Loucy (cell line): Measurements from ENCODE around the gene RPL21.
A peak's percentile ranks its signal among the peaks of the same experiment; 100 is the strongest.

Source experiments
- H2AFZ ChIP-seq: fragments of 200-600 bp; sonication (generic); 2 replicates; pipeline ENCODE4 v1.6.0; 2016; ENCODE audit warnings: antibody characterized with exemption, mild to moderate bottlenecking, low read length, moderate library complexity
- H3F3A ChIP-seq: fragments of 200-600 bp; 2 replicates; pipeline ENCODE4 v1.6.0; 2016; ENCODE audit warnings: antibody characterized with exemption, low read depth, mild to moderate bottlenecking
- H3K27me3 ChIP-seq: fragments of 200-600 bp; sonication (generic); 2 replicates; pipeline ENCODE4 v1.6.1; 2014; ENCODE audit warnings: low read length, mild to moderate bottlenecking; ENCODE audit not compliant: insufficient read depth, poor library complexity, severe bottlenecking
- H3K36me3 ChIP-seq: fragments of 200-600 bp; sonication (generic); 2 replicates; pipeline ENCODE4 v1.6.1; 2016; ENCODE audit warnings: low read length; ENCODE audit not compliant: insufficient read depth
- H3K4me1 ChIP-seq: fragments of 200-600 bp; sonication (generic); 2 replicates; pipeline ENCODE4 v1.5.1; 2014; ENCODE audit warnings: low read length, mild to moderate bottlenecking; ENCODE audit not compliant: insufficient read depth, poor library complexity, severe bottlenecking
- H3K4me2 ChIP-seq: fragments of 200-600 bp; sonication (generic); 2 replicates; pipeline ENCODE4 v1.6.0; 2014; ENCODE audit warnings: antibody characterized with exemption, low read length, low read depth, mild to moderate bottlenecking; ENCODE audit not compliant: poor library complexity, severe bottlenecking
- H3K4me3 ChIP-seq: fragments of 200-600 bp; sonication (generic); 2 replicates; pipeline ENCODE4 v1.5.1; 2014; ENCODE audit warnings: low read length, mild to moderate bottlenecking, mixed read lengths; ENCODE audit not compliant: poor library complexity, severe bottlenecking
- H3K79me2 ChIP-seq: fragments of 200-600 bp; sonication (generic); 2 replicates; pipeline ENCODE4 v1.6.1; 2014; ENCODE audit warnings: low read length; ENCODE audit not compliant: insufficient read depth
- H3K9ac ChIP-seq: fragments of 200-600 bp; sonication (generic); 2 replicates; pipeline ENCODE4 v1.6.0; 2014; ENCODE audit warnings: mild to moderate bottlenecking, low read depth, low read length, moderate library complexity; ENCODE audit not compliant: poor library complexity, severe bottlenecking
- H3K9me2 ChIP-seq: fragments of 200-600 bp; sonication (generic); replicated peaks from 2 replicates; pipeline ENCODE4 v1.6.1; 2016; ENCODE audit warnings: low read depth, low read length, mixed read lengths
- H3K9me3 ChIP-seq: fragments of 200-600 bp; sonication (generic); 2 replicates; pipeline ENCODE4 v1.6.1; 2014; ENCODE audit warnings: mild to moderate bottlenecking, antibody characterized with exemption, low read length, low read depth; ENCODE audit not compliant: insufficient read depth
- H4K20me1 ChIP-seq: fragments of 200-600 bp; sonication (generic); 2 replicates; pipeline ENCODE4 v1.6.0; 2014; ENCODE audit warnings: antibody characterized with exemption, low read length, mild to moderate bottlenecking; ENCODE audit not compliant: insufficient read depth, poor library complexity, severe bottlenecking
- EZH2phosphoT487 ChIP-seq: fragments of 200-600 bp; IDR thresholded peaks from 2 replicates; pipeline ENCODE4 v1.6.1; 2018; ENCODE audit warnings: antibody characterized with exemption, mild to moderate bottlenecking, moderate library complexity, borderline replicate concordance
- TF ChIP-seq, protein P1 (sequence below): fragments of 200-600 bp; sonication (generic); conservative IDR thresholded peaks from 2 replicates; pipeline ENCODE4 v1.5.1; 2014; ENCODE audit warnings: mild to moderate bottlenecking, antibody characterized with exemption, low read length

RPL21 gene

GRCh38 chr13:27261396-27261795 is 10.0 kb downstream of the RPL21 start:
- Histone ChIP-seq H3K36me3 (peaks cover 55% of the 10 kb centered on the region), H3F3A (peaks cover 2% of the 10 kb centered on the region; the same call in 1 of the 2 replicates), H3K9ac (no peak overlapping the region), H4K20me1 (peaks cover 34% of the 10 kb centered on the region), H3K9me2 (no peaks in the 10 kb centered on the region), H2AFZ (no peak overlapping the region), H3K79me2 (peaks cover 39% of the 10 kb centered on the region), H3K9me3 (no peaks in the 10 kb centered on the region), H3K4me1 (peaks cover 22% of the 10 kb centered on the region), H3K27me3 (no peaks in the 10 kb centered on the region), H3K4me3 (no peak overlapping the region), H3K4me2 (peak overlapping the region; percentile 23)
- TF ChIP-seq, protein P1, sequence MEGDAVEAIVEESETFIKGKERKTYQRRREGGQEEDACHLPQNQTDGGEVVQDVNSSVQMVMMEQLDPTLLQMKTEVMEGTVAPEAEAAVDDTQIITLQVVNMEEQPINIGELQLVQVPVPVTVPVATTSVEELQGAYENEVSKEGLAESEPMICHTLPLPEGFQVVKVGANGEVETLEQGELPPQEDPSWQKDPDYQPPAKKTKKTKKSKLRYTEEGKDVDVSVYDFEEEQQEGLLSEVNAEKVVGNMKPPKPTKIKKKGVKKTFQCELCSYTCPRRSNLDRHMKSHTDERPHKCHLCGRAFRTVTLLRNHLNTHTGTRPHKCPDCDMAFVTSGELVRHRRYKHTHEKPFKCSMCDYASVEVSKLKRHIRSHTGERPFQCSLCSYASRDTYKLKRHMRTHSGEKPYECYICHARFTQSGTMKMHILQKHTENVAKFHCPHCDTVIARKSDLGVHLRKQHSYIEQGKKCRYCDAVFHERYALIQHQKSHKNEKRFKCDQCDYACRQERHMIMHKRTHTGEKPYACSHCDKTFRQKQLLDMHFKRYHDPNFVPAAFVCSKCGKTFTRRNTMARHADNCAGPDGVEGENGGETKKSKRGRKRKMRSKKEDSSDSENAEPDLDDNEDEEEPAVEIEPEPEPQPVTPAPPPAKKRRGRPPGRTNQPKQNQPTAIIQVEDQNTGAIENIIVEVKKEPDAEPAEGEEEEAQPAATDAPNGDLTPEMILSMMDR: no peak
- TF ChIP-seq EZH2phosphoT487: no peak

DNA sequence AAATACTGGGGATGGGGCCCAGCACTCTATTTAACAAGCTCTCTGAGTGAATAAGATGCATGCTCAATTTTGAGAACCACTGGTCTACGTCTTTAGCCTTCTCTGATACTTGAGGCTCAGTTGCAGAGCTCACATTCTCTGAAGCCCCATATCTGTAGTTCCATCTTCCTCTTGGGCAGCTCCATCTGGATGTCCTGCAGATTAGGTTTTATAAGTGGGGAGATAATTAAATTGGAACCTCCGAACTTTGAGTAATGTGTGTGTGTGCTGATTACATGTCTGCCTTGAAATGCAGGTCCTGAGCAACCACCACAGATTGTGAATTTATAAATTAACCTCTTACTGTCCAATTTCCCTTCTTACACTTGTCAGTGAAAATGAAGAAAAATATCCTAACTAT is 12.1 kb downstream of the RPL21 start:
- H3K9ac ChIP-seq: no peak overlapping the region
- H3F3A ChIP-seq: no peaks in the 10 kb centered on the region; the same call in 1 of the 2 replicates
- H3K9me2 ChIP-seq: no peaks in the 10 kb centered on the region
- H3K4me1 ChIP-seq: peaks cover 19% of the 10 kb centered on the region
- no peak overlapping the region for H3K4me2 ChIP-seq
- peaks cover 15% of the 10 kb centered on the region for H4K20me1 ChIP-seq
- no peaks in the 10 kb centered on the region for H3K9me3 ChIP-seq
- no peak overlapping the region for H3K4me3 ChIP-seq
- TF ChIP-seq, protein P1: no peak
- no peak for TF ChIP-seq EZH2phosphoT487
- peaks cover 35% of the 10 kb centered on the region for H3K36me3 ChIP-seq
- no peaks in the 10 kb centered on the region for H3K27me3 ChIP-seq
- peaks cover 19% of the 10 kb centered on the region for H3K79me2 ChIP-seq
- no peak overlapping the region for H2AFZ ChIP-seq

GRCh38 chr13:27264181-27264580 is 12.8 kb downstream of the RPL21 start:
- H3K9me3 ChIP-seq: no peaks in the 10 kb centered on the region
- peaks cover 13% of the 10 kb centered on the region for H4K20me1 ChIP-seq
- peaks cover 27% of the 10 kb centered on the region for H3K36me3 ChIP-seq
- H3K4me1 ChIP-seq: peaks cover 15% of the 10 kb centered on the region
- no peaks in the 10 kb centered on the region for H3K27me3 ChIP-seq
- no peak overlapping the region for H3K4me2 ChIP-seq
- H3K4me3 ChIP-seq: no peak overlapping the region
- no peak for TF ChIP-seq EZH2phosphoT487
- TF ChIP-seq, protein P1: no peak
- no peaks in the 10 kb centered on the region for H3K9me2 ChIP-seq
- H2AFZ ChIP-seq: no peak overlapping the region
- H3K9ac ChIP-seq: no peak overlapping the region
- H3K79me2 ChIP-seq: peaks cover 12% of the 10 kb centered on the region
- H3F3A ChIP-seq: no peaks in the 10 kb centered on the region; the same call in 1 of the 2 replicates
